Right forelimb (tissue), 1 donor: ENCODE results near the gene MT1B.

ENCODE experiments used
- DNase-seq: peaks from one replicate; pipeline ENCODE4 v3.0.0-alpha.2; 2018

Gene MT1B

GRCh38 chr16:56651586-56651985 is at the start of gene MT1B:
MT1B (plus strand) TSS chr16:56651886; CDS start chr16:56651954, 68 bp downstream.
- DNase-seq, result no peak

GRCh38 chr16:56603589-56603988 is 48.1 kb upstream of the MT1B start:
- no peak for DNase-seq

- DNase-seq, result no peak
These were observed 46.7 kb upstream of the MT1B start for GRCh38 chr16:56604966-56605365.

GRCh38 chr16:56605475-56605874 is 46.2 kb upstream of the MT1B start:
- DNase-seq, result no peak

- DNase-seq, result no peak
These were observed 45.6 kb upstream of the MT1B start for GRCh38 chr16:56606071-56606475.

- DNase-seq, result no peak
These were observed 45.1 kb upstream of the MT1B start for GRCh38 chr16:56606476-56607108.

- DNase-seq, result peak; percentile 67
These were observed 44.5 kb upstream of the MT1B start for GRCh38 chr16:56607109-56607618.

GRCh38 chr16:56607675-56608042 is 44.0 kb upstream of the MT1B start:
- no peak for DNase-seq

GRCh38 chr16:56608043-56608875 is 43.4 kb upstream of the MT1B start, which contains the start of gene MT2A:
MT2A (plus strand) TSS chr16:56608584; CDS start chr16:56608656, 72 bp downstream.
- peak; percentile 91 for DNase-seq

GRCh38 chr16:56608876-56609462 is 42.7 kb upstream of the MT1B start:
- DNase-seq, result no peak

- DNase-seq, result peak; percentile 63
These were observed 42.2 kb upstream of the MT1B start for GRCh38 chr16:56609463-56609921.

- peak; percentile 53 for DNase-seq
These were observed 41.6 kb upstream of the MT1B start for GRCh38 chr16:56610017-56610608.

- DNase-seq, result no peak
These were observed 41.0 kb upstream of the MT1B start for GRCh38 chr16:56610609-56611111.

GRCh38 chr16:56611281-56611833 is 40.3 kb upstream of the MT1B start:
- no peak for DNase-seq

- DNase-seq, result no peak
These were observed 38.0 kb upstream of the MT1B start for GRCh38 chr16:56613706-56614105.

GRCh38 chr16:56614549-56614991 is 37.1 kb upstream of the MT1B start:
- no peak for DNase-seq

GRCh38 chr16:56615353-56615752 is 36.3 kb upstream of the MT1B start:
- no peak for DNase-seq

GRCh38 chr16:56616608-56617211 is 35.0 kb upstream of the MT1B start:
- DNase-seq, result no peak

GRCh38 chr16:56617212-56618085 is 34.2 kb upstream of the MT1B start:
- DNase-seq, result peak; percentile 73

- DNase-seq, result no peak
These were observed 33.5 kb upstream of the MT1B start for GRCh38 chr16:56618138-56618537.

GRCh38 chr16:56620339-56620897 is 31.3 kb upstream of the MT1B start:
- no peak for DNase-seq
